ENCODE measurements around the gene FDCSP.
A peak's percentile ranks its signal among the peaks of the same experiment; 100 is the strongest.

The FDCSP gene

DNA sequence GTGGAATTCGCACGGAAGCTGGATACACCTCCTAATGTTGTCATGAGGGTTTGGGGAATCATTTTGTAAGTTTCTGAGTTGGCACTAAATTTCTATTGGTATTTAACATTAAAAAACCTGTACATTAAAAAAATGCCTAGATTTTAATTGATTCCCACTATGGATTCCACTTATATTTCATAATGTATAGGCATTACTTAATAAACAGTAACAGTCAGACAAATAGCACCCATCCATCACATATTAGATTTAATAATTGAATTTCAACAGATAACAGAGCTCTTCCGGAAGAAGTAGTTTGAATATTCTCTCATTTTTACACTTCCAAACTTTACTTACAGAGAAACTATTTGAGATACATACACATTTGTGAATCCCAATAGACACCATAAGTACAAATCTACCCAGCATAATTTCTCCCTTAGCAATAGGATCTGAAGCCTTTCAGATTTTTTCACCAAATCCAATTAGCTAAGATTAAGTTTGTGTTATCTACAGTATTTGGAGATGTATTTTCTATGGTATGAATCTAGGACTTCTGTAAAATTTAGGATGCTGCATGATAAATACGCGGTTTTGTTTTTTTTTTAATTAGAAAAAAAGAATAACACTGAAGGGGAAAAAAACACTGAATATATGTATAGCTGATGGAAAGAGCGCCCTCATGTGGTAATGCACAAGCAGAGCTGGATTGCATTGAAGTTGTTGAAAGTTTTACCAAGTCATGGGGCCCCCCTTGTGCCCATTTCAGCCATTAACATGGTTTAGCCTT is 42.6 kb upstream of the FDCSP start:
- DNase-seq (ENCODE audit: low read depth) = peak; percentile 71
- H3K4me3 ChIP-seq (ENCODE audit: low read length) = no peak overlapping the region
- TF ChIP-seq, protein P1, sequence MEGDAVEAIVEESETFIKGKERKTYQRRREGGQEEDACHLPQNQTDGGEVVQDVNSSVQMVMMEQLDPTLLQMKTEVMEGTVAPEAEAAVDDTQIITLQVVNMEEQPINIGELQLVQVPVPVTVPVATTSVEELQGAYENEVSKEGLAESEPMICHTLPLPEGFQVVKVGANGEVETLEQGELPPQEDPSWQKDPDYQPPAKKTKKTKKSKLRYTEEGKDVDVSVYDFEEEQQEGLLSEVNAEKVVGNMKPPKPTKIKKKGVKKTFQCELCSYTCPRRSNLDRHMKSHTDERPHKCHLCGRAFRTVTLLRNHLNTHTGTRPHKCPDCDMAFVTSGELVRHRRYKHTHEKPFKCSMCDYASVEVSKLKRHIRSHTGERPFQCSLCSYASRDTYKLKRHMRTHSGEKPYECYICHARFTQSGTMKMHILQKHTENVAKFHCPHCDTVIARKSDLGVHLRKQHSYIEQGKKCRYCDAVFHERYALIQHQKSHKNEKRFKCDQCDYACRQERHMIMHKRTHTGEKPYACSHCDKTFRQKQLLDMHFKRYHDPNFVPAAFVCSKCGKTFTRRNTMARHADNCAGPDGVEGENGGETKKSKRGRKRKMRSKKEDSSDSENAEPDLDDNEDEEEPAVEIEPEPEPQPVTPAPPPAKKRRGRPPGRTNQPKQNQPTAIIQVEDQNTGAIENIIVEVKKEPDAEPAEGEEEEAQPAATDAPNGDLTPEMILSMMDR (IDR thresholded peaks at IDR 0.05; ENCODE audit: insufficient read depth, low read depth, low read length, missing control alignments) = peak; percentile 82

DNA sequence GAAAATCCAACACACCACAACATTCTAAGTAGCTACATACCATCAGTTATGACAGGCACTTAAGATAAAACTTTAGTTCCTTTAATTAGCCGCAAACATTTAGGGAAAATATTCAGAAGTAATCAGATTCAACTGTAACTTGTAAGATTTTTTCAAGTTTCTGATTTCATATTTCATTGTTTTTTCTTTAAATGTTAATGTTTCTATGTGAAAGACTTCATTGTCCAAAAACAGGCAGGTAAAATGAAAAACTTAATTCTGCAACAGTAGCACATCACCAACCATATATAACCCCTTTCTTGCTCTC is 42.0 kb upstream of the FDCSP start:
- no peak overlapping the region for H3K4me3 ChIP-seq (ENCODE audit: low read length)
- TF ChIP-seq, protein P1 (IDR thresholded peaks at IDR 0.05; ENCODE audit: insufficient read depth, low read depth, low read length, missing control alignments) = no peak
- no peak for DNase-seq (ENCODE audit: low read depth)

DNA sequence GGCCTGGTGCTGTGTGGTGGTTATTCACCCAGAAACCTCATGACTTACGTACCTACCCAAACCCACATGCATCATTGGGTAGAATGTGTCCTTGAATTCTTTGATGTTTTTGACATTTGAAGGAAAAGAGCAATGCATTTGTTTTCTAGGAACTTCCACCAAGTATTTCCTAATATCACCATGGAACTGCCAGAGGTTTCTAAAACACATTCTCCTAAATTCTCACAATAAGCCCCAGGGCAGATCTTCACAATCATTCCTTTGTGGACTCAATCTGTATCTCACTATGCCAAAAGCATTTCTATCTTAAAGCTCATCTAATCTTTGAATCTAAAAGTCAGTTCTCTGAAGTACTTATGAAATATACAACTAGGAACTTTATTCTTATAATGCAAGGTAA is 38.7 kb upstream of the FDCSP start:
- TF ChIP-seq, protein P1 (IDR thresholded peaks at IDR 0.05; ENCODE audit: insufficient read depth, low read depth, low read length, missing control alignments) = no peak
- H3K4me3 ChIP-seq (ENCODE audit: low read length) = no peak overlapping the region

DNA sequence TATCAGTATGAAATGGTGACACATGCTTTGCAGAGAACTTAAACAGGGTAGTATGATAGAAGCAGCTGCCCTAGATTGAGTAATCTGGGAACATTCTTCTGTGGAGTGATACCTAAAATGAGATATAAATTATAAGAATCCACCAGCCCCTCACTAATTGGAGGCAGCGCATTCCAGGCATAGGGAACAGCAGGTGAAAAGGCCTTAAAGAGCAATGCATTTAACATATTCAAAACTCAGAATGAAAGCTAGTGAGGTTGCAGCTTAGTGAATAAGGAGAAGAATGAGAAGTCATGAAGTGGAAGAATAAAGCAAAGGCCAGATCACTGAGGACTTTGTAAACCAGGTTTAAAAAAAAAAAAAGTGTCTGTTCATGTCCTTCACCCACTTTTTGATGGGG is 35.3 kb upstream of the FDCSP start:
- no peak for DNase-seq (ENCODE audit: low read depth)
- no peak overlapping the region for H3K4me3 ChIP-seq (ENCODE audit: low read length)
- TF ChIP-seq, protein P1 (IDR thresholded peaks at IDR 0.05; ENCODE audit: insufficient read depth, low read depth, low read length, missing control alignments) = no peak

More for the DNA sequence above, 38.7 kb upstream of the FDCSP start:
- DNase-seq (ENCODE audit: low read depth) = no peak

DNA sequence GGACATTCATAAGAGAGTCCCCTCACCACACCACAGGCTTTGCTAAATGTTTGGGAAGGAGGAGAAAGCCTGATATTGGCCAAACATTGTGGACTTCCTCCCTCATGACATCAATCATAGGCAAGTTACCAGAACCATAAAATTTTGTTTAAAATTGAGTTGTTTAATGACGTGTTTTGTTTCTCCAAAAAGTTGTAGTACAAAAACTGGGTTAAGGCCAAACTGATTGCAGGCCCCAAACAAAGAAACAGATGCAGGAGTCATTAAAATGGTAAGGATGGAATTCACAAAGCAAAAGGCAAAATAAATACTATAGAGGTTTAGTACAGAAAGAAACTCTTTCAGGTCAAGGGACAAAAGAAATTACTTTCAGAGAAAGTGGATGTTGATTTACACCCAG is 34.3 kb upstream of the FDCSP start:
- TF ChIP-seq, protein P1 (IDR thresholded peaks at IDR 0.05; ENCODE audit: insufficient read depth, low read depth, low read length, missing control alignments) = no peak
- H3K4me3 ChIP-seq (ENCODE audit: low read length) = no peak overlapping the region

DNA sequence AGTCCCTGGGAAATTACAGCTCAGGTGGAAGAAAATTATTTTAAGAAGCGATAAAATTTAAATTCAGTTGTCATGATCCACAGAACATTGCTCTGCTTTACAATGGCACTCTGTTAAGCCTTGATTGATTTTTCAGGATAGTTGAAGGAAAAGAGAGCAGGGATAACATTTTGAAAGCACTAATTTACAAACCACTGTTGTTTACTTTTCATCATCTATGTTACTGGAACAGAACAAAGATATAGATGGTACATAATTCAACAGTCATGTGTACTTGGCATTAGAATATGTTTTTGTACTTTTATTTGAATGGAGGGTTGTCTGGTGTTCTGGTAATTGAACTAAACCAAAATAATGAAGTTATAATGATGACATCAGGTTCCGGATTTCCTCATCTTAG is 33.0 kb upstream of the FDCSP start:
- no peak overlapping the region for H3K4me3 ChIP-seq (ENCODE audit: low read length)
- TF ChIP-seq, protein P1 (IDR thresholded peaks at IDR 0.05; ENCODE audit: insufficient read depth, low read depth, low read length, missing control alignments) = no peak
- no peak for DNase-seq (ENCODE audit: low read depth)

More for the DNA sequence above, 34.3 kb upstream of the FDCSP start:
- DNase-seq (ENCODE audit: low read depth) = no peak

DNA sequence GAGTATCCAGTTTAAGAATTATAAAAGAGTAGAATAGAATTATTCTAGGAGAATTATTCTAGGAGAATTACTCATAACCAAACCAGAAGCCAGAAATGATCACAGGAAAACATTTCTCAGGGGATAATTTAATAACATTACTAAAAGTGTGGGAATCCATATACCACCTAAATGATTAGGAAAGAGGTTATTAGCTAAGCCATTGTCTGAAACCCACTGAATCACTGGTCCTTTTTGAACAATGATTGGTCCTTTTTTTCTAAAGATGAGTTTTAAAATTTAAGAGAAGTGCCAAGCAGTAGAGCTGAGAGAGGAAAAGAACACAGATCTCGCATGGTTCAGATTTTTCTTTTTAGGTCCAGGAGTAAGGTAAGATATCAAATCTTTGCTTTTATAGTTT is 30.5 kb upstream of the FDCSP start, which contains the start of gene ODAM:
ODAM (plus strand) TSS at position 301 of the 400 bp plus-strand sequence. CDS start 819 bp downstream, outside the sequence.
- H3K4me3 ChIP-seq (ENCODE audit: low read length) = no peak within 1 kb of the TSS
- no peak for DNase-seq (ENCODE audit: low read depth)
- TF ChIP-seq, protein P1 (IDR thresholded peaks at IDR 0.05; ENCODE audit: insufficient read depth, low read depth, low read length, missing control alignments) = no peak
